Smooth muscle cell (in vitro differentiated cells): Measurements from ENCODE around the gene FARP1. TPM values are rescaled to one million over a fixed set of nuclear protein-coding genes. Genes with fewer than 3 reads are reported as not detected.

Source experiments
- DNase-seq: peaks from one replicate; lab custom pipeline; 2025; ENCODE audit not compliant: unreplicated experiment; lab: John Stamatoyannopoulos, UW
- H2AFZ ChIP-seq: fragments of 200-600 bp; sonication (generic); 2 replicates; pipeline ENCODE4 v1.6.0; 2016; ENCODE audit warnings: antibody characterized with exemption, low read depth, mild to moderate bottlenecking
- H3F3A ChIP-seq: fragments of 200-600 bp; sonication (generic); 2 replicates; pipeline ENCODE4 v1.6.0; 2017; ENCODE audit warnings: antibody characterized with exemption, low read depth
- H3K27ac ChIP-seq: fragments of 200-600 bp; sonication (generic); 2 replicates; pipeline ENCODE4 v1.5.1; 2016; ENCODE audit warnings: low read depth, mild to moderate bottlenecking
- H3K27me3 ChIP-seq: fragments of 200-600 bp; sonication (generic); 2 replicates; pipeline ENCODE4 v1.6.1; 2016; ENCODE audit warnings: low read depth, mild to moderate bottlenecking
- H3K36me3 ChIP-seq: fragments of 200-600 bp; sonication (generic); 2 replicates; pipeline ENCODE4 v1.5.1; 2016; ENCODE audit warnings: low read depth
- H3K4me1 ChIP-seq: fragments of 200-600 bp; sonication (generic); 2 replicates; pipeline ENCODE4 v1.5.1; 2016; ENCODE audit warnings: low read depth
- H3K4me2 ChIP-seq: fragments of 200-600 bp; sonication (generic); 2 replicates; pipeline ENCODE4 v1.6.0; 2016; ENCODE audit warnings: mild to moderate bottlenecking
- H3K4me3 ChIP-seq: fragments of 200-600 bp; sonication (generic); 2 replicates; pipeline ENCODE4 v1.5.1; 2016; ENCODE audit warnings: mild to moderate bottlenecking
- H3K79me2 ChIP-seq: fragments of 200-600 bp; sonication (generic); 2 replicates; pipeline ENCODE4 v1.6.0; 2016; ENCODE audit warnings: low read depth, mild to moderate bottlenecking
- H3K9ac ChIP-seq: fragments of 200-600 bp; sonication (generic); 2 replicates; pipeline ENCODE4 v1.6.0; 2016; ENCODE audit warnings: low read depth
- H3K9me3 ChIP-seq: fragments of 200-600 bp; sonication (generic); replicated peaks from 2 replicates; pipeline ENCODE4 v1.5.1; 2016; ENCODE audit warnings: low read depth
- H4K20me1 ChIP-seq: fragments of 200-600 bp; sonication (generic); 2 replicates; pipeline ENCODE4 v1.6.0; 2016; ENCODE audit warnings: low read depth
- WGBS: methylation state at CpG from one replicate; pipeline ENCODE4 v1.1.7; 2016; ENCODE audit warnings: low lambda C conversion rate; 5-methylcytosine and 5-hydroxymethylcytosine counted together
- polyA plus RNA-seq: library from polyadenylated mRNA; unstranded; fragments of >200 nt; fragmentation: Nextera tagmentation; extraction: Ambion mirVana; gene quantifications from 2 replicates; pipeline ENCODE4 v1.2.1, GENCODE V29; 2016
- total RNA-seq: library from RNA; depleted of rRNA; stranded (reverse); fragments of >200 nt; gene quantifications from 2 replicates; pipeline ENCODE4 v1.2.3, GENCODE V29; 2014
- TF ChIP-seq, protein P1 (sequence below): fragments of 200-600 bp; sonication (generic); IDR thresholded peaks from 2 replicates; pipeline ENCODE4 v1.5.1; 2017; ENCODE audit warnings: borderline replicate concordance, mild to moderate bottlenecking, antibody characterized with exemption; ENCODE audit not compliant: insufficient read depth, poor library complexity, severe bottlenecking

The FARP1 gene
- total and polyA plus RNA-seq, 2 experiments from 2014 or later, result 59.4 to 104 TPM

DNA sequence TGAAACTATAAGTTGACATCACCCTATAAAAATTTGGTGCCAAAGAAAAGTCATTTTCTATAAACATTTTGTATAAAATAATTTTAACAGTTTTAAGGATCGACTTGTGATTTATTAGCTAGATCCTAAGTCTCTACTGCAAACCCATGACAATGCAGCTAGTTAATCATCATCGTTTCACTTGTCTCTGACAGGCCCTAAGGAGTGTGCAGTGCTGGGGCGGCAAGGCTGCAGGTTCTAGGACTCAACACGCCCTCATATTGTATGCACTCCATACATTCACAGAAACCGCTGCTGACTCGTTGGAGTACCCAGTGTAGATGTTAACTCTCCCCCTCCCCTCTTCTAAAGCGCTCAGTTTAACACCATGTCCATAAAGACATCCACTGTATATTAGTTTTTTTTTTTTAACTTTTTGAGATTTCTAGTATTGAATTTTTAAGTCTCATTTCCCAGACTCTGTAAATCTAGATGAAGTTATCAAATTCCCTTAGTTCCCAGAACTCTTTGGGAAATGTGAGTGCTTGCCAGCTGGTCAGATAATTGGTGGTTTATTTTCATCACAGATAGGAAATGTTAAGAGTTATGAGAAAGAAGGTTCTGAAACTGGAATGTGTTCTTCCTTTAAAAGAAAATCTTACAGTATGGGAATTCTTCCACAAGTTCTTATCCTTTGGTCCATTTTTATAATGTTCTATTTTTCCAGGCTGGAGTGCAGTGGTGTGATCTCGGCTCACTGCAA lies 197.0 kb downstream of the FARP1 start:
- Histone ChIP-seq H3F3A (peaks cover 3% of the 10 kb centered on the region), H3K9me3 (no peaks in the 10 kb centered on the region), H4K20me1 (peaks cover 25% of the 10 kb centered on the region), H3K9ac (no peak overlapping the region), H3K4me1 (no peaks in the 10 kb centered on the region), H2AFZ (no peak overlapping the region), H3K79me2 (peaks cover 31% of the 10 kb centered on the region), H3K36me3 (no peaks in the 10 kb centered on the region), H3K27ac (no peak overlapping the region), H3K4me2 (no peak overlapping the region), H3K27me3 (no peaks in the 10 kb centered on the region), H3K4me3 (no peak overlapping the region)
- DNase-seq, result no peak
- TF ChIP-seq, protein P1, sequence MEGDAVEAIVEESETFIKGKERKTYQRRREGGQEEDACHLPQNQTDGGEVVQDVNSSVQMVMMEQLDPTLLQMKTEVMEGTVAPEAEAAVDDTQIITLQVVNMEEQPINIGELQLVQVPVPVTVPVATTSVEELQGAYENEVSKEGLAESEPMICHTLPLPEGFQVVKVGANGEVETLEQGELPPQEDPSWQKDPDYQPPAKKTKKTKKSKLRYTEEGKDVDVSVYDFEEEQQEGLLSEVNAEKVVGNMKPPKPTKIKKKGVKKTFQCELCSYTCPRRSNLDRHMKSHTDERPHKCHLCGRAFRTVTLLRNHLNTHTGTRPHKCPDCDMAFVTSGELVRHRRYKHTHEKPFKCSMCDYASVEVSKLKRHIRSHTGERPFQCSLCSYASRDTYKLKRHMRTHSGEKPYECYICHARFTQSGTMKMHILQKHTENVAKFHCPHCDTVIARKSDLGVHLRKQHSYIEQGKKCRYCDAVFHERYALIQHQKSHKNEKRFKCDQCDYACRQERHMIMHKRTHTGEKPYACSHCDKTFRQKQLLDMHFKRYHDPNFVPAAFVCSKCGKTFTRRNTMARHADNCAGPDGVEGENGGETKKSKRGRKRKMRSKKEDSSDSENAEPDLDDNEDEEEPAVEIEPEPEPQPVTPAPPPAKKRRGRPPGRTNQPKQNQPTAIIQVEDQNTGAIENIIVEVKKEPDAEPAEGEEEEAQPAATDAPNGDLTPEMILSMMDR, result no peak
- 94% methylated on average over 8 of the region's 8 CpGs for WGBS

DNA sequence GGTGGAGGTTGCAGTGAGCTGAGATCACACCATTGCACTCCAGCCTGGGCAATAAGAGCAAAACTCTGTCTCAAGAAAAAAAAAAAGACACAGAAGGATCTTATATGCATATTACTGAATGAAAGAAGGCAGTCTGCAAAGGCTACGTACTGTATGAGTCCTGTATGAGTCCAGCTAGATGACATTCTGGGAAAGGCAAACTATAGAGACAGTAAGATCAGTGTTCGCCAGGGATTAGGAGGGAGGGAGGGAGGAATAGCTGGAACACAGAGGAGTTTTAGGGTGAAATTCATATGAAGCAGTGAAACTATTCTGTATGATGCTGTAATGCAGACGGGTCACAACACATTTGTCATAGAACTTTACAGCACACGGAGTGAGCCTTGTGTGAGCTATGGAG lies 200.1 kb downstream of the FARP1 start:
- Histone ChIP-seq H3K36me3 (no peaks in the 10 kb centered on the region), H3K9ac (no peak overlapping the region), H2AFZ (no peak overlapping the region), H3F3A (no peaks in the 10 kb centered on the region), H3K79me2 (peaks cover 16% of the 10 kb centered on the region), H3K9me3 (no peaks in the 10 kb centered on the region), H3K4me2 (no peak overlapping the region), H3K27me3 (no peaks in the 10 kb centered on the region), H3K27ac (no peak overlapping the region), H3K4me1 (no peaks in the 10 kb centered on the region), H4K20me1 (peaks cover 40% of the 10 kb centered on the region), H3K4me3 (no peak overlapping the region)
- TF ChIP-seq, protein P1, result no peak
- no peak for DNase-seq
- 94% methylated on average over 4 of the region's 4 CpGs for WGBS

DNA sequence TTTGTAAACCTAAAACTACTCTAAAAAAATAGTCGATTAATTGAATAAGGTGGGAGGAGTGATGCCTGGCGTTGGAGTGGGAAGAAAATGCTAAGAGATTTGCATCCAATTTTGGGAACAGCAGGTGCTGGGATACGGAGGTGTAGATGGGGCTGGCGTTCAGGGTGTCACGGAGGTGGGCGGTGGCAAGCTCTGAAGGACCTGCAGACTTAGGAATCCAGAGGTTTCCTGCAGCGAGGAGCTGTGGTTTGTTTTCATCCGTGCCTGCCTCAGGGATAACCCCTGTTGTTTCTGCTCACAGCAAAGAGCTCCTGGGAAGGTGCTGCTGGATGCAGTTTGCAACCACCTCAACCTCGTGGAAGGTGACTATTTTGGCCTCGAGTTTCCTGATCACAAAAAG lies 200.6 kb downstream of the FARP1 start:
- no peak overlapping the region for H2AFZ ChIP-seq
- H4K20me1 ChIP-seq, result peaks cover 44% of the 10 kb centered on the region
- H3K27ac ChIP-seq, result no peak overlapping the region
- no peak overlapping the region for H3K9ac ChIP-seq
- 92% methylated on average over 10 of the region's 10 CpGs for WGBS
- TF ChIP-seq, protein P1, result no peak
- DNase-seq, result no peak
- H3K36me3 ChIP-seq, result no peaks in the 10 kb centered on the region
- no peaks in the 10 kb centered on the region for H3K4me1 ChIP-seq
- no peaks in the 10 kb centered on the region for H3K9me3 ChIP-seq
- H3K27me3 ChIP-seq, result no peaks in the 10 kb centered on the region
- H3K4me2 ChIP-seq, result no peak overlapping the region
- no peak overlapping the region for H3K4me3 ChIP-seq
- peaks cover 16% of the 10 kb centered on the region for H3K79me2 ChIP-seq
- no peaks in the 10 kb centered on the region for H3F3A ChIP-seq

DNA sequence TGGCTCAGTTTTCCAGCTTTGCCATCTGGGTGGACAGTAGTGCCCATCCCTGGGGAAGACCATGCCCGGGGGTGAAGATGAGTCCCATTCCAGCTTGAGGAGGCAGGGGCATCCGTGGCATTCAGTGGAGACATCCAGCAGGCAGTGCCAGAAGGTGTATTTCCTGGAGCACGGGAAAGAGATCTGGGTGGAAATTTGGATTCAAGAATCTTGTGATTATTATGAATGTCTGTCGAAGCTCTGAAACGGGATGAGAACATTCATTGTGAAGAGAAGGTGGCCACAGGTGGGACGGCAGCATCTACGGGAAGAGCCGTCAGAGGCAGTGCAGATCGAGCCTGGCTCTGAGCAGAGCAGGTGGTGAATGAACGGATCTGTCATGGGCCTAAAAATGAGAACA lies 201.5 kb downstream of the FARP1 start:
- no peaks in the 10 kb centered on the region for H3K9me3 ChIP-seq
- H2AFZ ChIP-seq, result no peak overlapping the region
- TF ChIP-seq, protein P1, result no peak
- DNase-seq, result no peak
- H3K79me2 ChIP-seq, result peaks cover 16% of the 10 kb centered on the region
- H3K4me3 ChIP-seq, result no peak overlapping the region
- WGBS, result 95% methylated on average over 10 of the region's 10 CpGs
- H3K27ac ChIP-seq, result no peak overlapping the region
- no peak overlapping the region for H3K9ac ChIP-seq
- H3K4me2 ChIP-seq, result no peak overlapping the region
- no peaks in the 10 kb centered on the region for H3K36me3 ChIP-seq
- no peaks in the 10 kb centered on the region for H3F3A ChIP-seq
- peaks cover 51% of the 10 kb centered on the region for H4K20me1 ChIP-seq
- H3K27me3 ChIP-seq, result no peaks in the 10 kb centered on the region
- no peaks in the 10 kb centered on the region for H3K4me1 ChIP-seq
